Smooth muscle cell (in vitro differentiated cells): ENCODE results near the gene VPS8. TPM values are rescaled to one million over a fixed set of nuclear protein-coding genes. Genes with fewer than 3 reads are reported as not detected.

Experiments used
- DNase-seq: peaks from one replicate; lab custom pipeline; 2025; ENCODE audit not compliant: unreplicated experiment; lab: John Stamatoyannopoulos, UW
- H2AFZ ChIP-seq: fragments of 200-600 bp; sonication (generic); 2 replicates; pipeline ENCODE4 v1.6.0; 2016; ENCODE audit warnings: antibody characterized with exemption, low read depth, mild to moderate bottlenecking
- H3F3A ChIP-seq: fragments of 200-600 bp; sonication (generic); 2 replicates; pipeline ENCODE4 v1.6.0; 2017; ENCODE audit warnings: antibody characterized with exemption, low read depth
- H3K27ac ChIP-seq: fragments of 200-600 bp; sonication (generic); 2 replicates; pipeline ENCODE4 v1.5.1; 2016; ENCODE audit warnings: low read depth, mild to moderate bottlenecking
- H3K27me3 ChIP-seq: fragments of 200-600 bp; sonication (generic); 2 replicates; pipeline ENCODE4 v1.6.1; 2016; ENCODE audit warnings: low read depth, mild to moderate bottlenecking
- H3K36me3 ChIP-seq: fragments of 200-600 bp; sonication (generic); 2 replicates; pipeline ENCODE4 v1.5.1; 2016; ENCODE audit warnings: low read depth
- H3K4me1 ChIP-seq: fragments of 200-600 bp; sonication (generic); 2 replicates; pipeline ENCODE4 v1.5.1; 2016; ENCODE audit warnings: low read depth
- H3K4me2 ChIP-seq: fragments of 200-600 bp; sonication (generic); 2 replicates; pipeline ENCODE4 v1.6.0; 2016; ENCODE audit warnings: mild to moderate bottlenecking
- H3K4me3 ChIP-seq: fragments of 200-600 bp; sonication (generic); 2 replicates; pipeline ENCODE4 v1.5.1; 2016; ENCODE audit warnings: mild to moderate bottlenecking
- H3K79me2 ChIP-seq: fragments of 200-600 bp; sonication (generic); 2 replicates; pipeline ENCODE4 v1.6.0; 2016; ENCODE audit warnings: low read depth, mild to moderate bottlenecking
- H3K9ac ChIP-seq: fragments of 200-600 bp; sonication (generic); 2 replicates; pipeline ENCODE4 v1.6.0; 2016; ENCODE audit warnings: low read depth
- H3K9me3 ChIP-seq: fragments of 200-600 bp; sonication (generic); replicated peaks from 2 replicates; pipeline ENCODE4 v1.5.1; 2016; ENCODE audit warnings: low read depth
- H4K20me1 ChIP-seq: fragments of 200-600 bp; sonication (generic); 2 replicates; pipeline ENCODE4 v1.6.0; 2016; ENCODE audit warnings: low read depth
- WGBS: methylation state at CpG from one replicate; pipeline ENCODE4 v1.1.7; 2016; ENCODE audit warnings: low lambda C conversion rate; 5-methylcytosine and 5-hydroxymethylcytosine counted together
- polyA plus RNA-seq: library from polyadenylated mRNA; unstranded; fragments of >200 nt; fragmentation: Nextera tagmentation; extraction: Ambion mirVana; gene quantifications from 2 replicates; pipeline ENCODE4 v1.2.1, GENCODE V29; 2016
- total RNA-seq: library from RNA; depleted of rRNA; stranded (reverse); fragments of >200 nt; gene quantifications from 2 replicates; pipeline ENCODE4 v1.2.3, GENCODE V29; 2014
- TF ChIP-seq, protein P1 (sequence below): fragments of 200-600 bp; sonication (generic); IDR thresholded peaks from 2 replicates; pipeline ENCODE4 v1.5.1; 2017; ENCODE audit warnings: borderline replicate concordance, mild to moderate bottlenecking, antibody characterized with exemption; ENCODE audit not compliant: insufficient read depth, poor library complexity, severe bottlenecking

VPS8 gene
- total and polyA plus RNA-seq, 2 experiments from 2014 or later: 16.1 to 53.9 TPM

GRCh38 chr3:184802150-184802549 is 9.8 kb upstream of the VPS8 start:
- Histone ChIP-seq H3K4me2 (no peak overlapping the region), H3K79me2 (no peaks in the 10 kb centered on the region), H4K20me1 (no peaks in the 10 kb centered on the region), H3K27me3 (no peaks in the 10 kb centered on the region), H3K36me3 (no peaks in the 10 kb centered on the region), H3K9me3 (no peaks in the 10 kb centered on the region), H3F3A (peaks cover 5% of the 10 kb centered on the region), H3K4me1 (no peaks in the 10 kb centered on the region), H3K27ac (no peak overlapping the region), H3K9ac (no peak overlapping the region), H3K4me3 (no peak overlapping the region), H2AFZ (no peak overlapping the region)
- 99% methylated on average over 4 of the region's 4 CpGs for WGBS
- no peak for DNase-seq
- TF ChIP-seq, protein P1, sequence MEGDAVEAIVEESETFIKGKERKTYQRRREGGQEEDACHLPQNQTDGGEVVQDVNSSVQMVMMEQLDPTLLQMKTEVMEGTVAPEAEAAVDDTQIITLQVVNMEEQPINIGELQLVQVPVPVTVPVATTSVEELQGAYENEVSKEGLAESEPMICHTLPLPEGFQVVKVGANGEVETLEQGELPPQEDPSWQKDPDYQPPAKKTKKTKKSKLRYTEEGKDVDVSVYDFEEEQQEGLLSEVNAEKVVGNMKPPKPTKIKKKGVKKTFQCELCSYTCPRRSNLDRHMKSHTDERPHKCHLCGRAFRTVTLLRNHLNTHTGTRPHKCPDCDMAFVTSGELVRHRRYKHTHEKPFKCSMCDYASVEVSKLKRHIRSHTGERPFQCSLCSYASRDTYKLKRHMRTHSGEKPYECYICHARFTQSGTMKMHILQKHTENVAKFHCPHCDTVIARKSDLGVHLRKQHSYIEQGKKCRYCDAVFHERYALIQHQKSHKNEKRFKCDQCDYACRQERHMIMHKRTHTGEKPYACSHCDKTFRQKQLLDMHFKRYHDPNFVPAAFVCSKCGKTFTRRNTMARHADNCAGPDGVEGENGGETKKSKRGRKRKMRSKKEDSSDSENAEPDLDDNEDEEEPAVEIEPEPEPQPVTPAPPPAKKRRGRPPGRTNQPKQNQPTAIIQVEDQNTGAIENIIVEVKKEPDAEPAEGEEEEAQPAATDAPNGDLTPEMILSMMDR: no peak

GRCh38 chr3:184804801-184805200 is 7.2 kb upstream of the VPS8 start:
- Histone ChIP-seq H3K4me2 (no peak overlapping the region), H4K20me1 (no peaks in the 10 kb centered on the region), H2AFZ (no peak overlapping the region), H3K79me2 (no peaks in the 10 kb centered on the region), H3K9ac (no peak overlapping the region), H3K27me3 (no peaks in the 10 kb centered on the region), H3K36me3 (no peaks in the 10 kb centered on the region), H3K4me1 (no peaks in the 10 kb centered on the region), H3K27ac (no peak overlapping the region), H3F3A (no peaks in the 10 kb centered on the region), H3K4me3 (no peak overlapping the region), H3K9me3 (no peaks in the 10 kb centered on the region)
- DNase-seq: no peak
- WGBS: 88% methylated on average over 1 of the region's 1 CpG
- TF ChIP-seq, protein P1: no peak

DNA sequence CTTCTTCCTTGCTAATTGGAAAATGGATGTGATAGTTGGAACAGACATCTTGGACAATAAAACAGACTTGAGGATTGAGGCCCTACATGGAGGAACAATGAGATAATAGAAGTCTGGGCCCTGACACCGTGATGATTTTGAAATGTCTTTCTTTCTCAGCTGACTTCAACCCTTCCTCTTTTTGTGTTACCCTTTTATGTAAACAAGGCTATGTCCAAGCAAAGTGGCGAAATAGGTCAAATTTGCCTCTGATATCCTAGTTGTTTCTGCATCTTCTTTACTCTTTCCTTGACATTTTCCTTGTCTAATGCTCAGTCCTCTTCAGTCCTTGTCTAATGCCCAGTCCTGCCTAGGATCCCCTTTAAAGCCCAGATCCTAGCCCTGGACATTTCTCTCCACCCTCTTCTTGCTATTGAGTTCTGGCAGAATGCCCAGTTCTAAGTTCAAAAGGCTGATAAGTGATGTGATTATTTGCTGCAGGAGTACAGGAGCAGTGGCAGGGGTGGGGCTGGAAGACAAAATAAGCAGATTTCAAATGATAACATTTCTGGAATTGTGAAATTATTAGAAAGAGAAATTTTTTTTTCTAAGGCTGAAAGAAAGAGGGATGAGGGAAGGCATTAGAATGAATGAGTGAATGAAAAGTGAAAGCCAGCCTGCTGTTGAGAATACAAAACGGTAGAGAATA is 6.5 kb upstream of the VPS8 start:
- Histone ChIP-seq H3K4me3 (no peak overlapping the region), H2AFZ (no peak overlapping the region), H3K9me3 (no peaks in the 10 kb centered on the region), H3K4me2 (no peak overlapping the region), H3K9ac (no peak overlapping the region), H3F3A (no peaks in the 10 kb centered on the region), H3K27me3 (no peaks in the 10 kb centered on the region), H4K20me1 (no peaks in the 10 kb centered on the region), H3K27ac (no peak overlapping the region), H3K4me1 (no peaks in the 10 kb centered on the region), H3K79me2 (no peaks in the 10 kb centered on the region), H3K36me3 (no peaks in the 10 kb centered on the region)
- TF ChIP-seq, protein P1: no peak
- no peak for DNase-seq
- 83% methylated on average over 3 of the region's 3 CpGs for whole genome bisulfite sequencing

- Histone ChIP-seq H4K20me1 (no peaks in the 10 kb centered on the region), H3K79me2 (no peaks in the 10 kb centered on the region), H3K36me3 (no peaks in the 10 kb centered on the region), H3K27me3 (no peaks in the 10 kb centered on the region), H3K9me3 (no peaks in the 10 kb centered on the region), H3K27ac (no peak overlapping the region), H3K9ac (no peak overlapping the region), H3K4me3 (no peak overlapping the region), H2AFZ (no peak overlapping the region), H3K4me1 (no peaks in the 10 kb centered on the region), H3F3A (no peaks in the 10 kb centered on the region), H3K4me2 (no peak overlapping the region)
- WGBS: 87% methylated on average over 5 of the region's 5 CpGs
- DNase-seq: no peak
- TF ChIP-seq, protein P1: no peak
Observed at GRCh38 chr3:184806567-184807271, 5.2 kb upstream of the VPS8 start.
